Neural crest cell (in vitro differentiated cells): ENCODE data around the gene FDX2. TPM values are rescaled to one million over a fixed set of nuclear protein-coding genes. Genes with fewer than 3 reads are reported as not detected.

ENCODE experiments used
- DNase-seq: peaks from one replicate; pipeline ENCODE4 v3.0.0; 2021; ENCODE audit warnings: low read depth, mixed read lengths, low spot score
- H3K27ac Mint-ChIP-seq: one replicate; pipeline ENCODE4 v1.8.0; 2021; ENCODE audit warnings: mild to moderate bottlenecking, mixed read lengths; ENCODE audit not compliant: unreplicated experiment
- H3K27me3 Mint-ChIP-seq: 2 replicates; pipeline ENCODE4 v1.8.0; 2021; ENCODE audit warnings: low read depth, mild to moderate bottlenecking, mixed read lengths
- H3K36me3 Mint-ChIP-seq: 2 replicates; pipeline ENCODE4 v1.8.0; 2021; ENCODE audit warnings: low read depth, mild to moderate bottlenecking, mixed read lengths
- H3K4me1 Mint-ChIP-seq: 2 replicates; pipeline ENCODE4 v1.8.0; 2021; ENCODE audit warnings: mixed read lengths
- H3K4me3 Mint-ChIP-seq: one replicate; pipeline ENCODE4 v1.8.0; 2021; ENCODE audit warnings: mild to moderate bottlenecking, mixed read lengths
- H3K9me3 Mint-ChIP-seq: 2 replicates; pipeline ENCODE4 v1.8.0; 2021; ENCODE audit warnings: mixed read lengths
- total RNA-seq: library from RNA; stranded (reverse); gene quantifications from 2 replicates; pipeline ENCODE4 v1.2.1, GENCODE V29; 2021
- TF ChIP-seq, protein P1 (sequence below): fragments of 200-600 bp; sonication (generic); conservative IDR thresholded peaks from 2 replicates; pipeline ENCODE4 v1.5.0; 2021; ENCODE audit warnings: antibody characterized with exemption, mild to moderate bottlenecking

Gene FDX2
- total RNA-seq, 1 donor from 2014 or later = 22.5 TPM

DNA sequence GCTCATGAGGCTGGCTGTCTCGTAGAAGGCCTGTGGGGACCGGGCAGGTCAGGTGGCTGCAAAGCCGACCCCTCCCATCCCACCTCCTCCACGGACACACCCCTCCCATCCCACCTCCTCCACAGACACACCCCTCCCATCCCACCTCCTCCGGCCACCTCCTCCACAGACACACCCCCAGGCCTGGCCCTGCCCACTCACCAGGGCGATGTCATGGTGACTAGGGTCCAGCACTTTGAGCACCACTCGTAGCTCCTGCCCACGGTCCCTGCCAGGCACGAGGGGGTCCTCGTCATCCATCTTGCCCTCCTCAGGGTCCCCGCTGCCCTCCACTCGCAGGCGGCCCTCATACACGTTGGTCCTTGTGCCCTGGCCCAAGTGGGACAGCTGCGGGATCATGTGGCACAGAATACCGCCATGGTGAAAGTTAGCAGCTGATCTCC is 45.8 kb upstream of the FDX2 start:
- TF ChIP-seq, protein P1, sequence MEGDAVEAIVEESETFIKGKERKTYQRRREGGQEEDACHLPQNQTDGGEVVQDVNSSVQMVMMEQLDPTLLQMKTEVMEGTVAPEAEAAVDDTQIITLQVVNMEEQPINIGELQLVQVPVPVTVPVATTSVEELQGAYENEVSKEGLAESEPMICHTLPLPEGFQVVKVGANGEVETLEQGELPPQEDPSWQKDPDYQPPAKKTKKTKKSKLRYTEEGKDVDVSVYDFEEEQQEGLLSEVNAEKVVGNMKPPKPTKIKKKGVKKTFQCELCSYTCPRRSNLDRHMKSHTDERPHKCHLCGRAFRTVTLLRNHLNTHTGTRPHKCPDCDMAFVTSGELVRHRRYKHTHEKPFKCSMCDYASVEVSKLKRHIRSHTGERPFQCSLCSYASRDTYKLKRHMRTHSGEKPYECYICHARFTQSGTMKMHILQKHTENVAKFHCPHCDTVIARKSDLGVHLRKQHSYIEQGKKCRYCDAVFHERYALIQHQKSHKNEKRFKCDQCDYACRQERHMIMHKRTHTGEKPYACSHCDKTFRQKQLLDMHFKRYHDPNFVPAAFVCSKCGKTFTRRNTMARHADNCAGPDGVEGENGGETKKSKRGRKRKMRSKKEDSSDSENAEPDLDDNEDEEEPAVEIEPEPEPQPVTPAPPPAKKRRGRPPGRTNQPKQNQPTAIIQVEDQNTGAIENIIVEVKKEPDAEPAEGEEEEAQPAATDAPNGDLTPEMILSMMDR = no peak
- H3K36me3 Mint-ChIP-seq = peaks cover 6% of the 10 kb centered on the region
- no peak for DNase-seq
- no peaks in the 10 kb centered on the region for H3K4me1 Mint-ChIP-seq
- H3K9me3 Mint-ChIP-seq = no peaks in the 10 kb centered on the region
- no peaks in the 10 kb centered on the region for H3K27me3 Mint-ChIP-seq
- no peak overlapping the region for H3K4me3 Mint-ChIP-seq
- no peak overlapping the region for H3K27ac Mint-ChIP-seq

DNA sequence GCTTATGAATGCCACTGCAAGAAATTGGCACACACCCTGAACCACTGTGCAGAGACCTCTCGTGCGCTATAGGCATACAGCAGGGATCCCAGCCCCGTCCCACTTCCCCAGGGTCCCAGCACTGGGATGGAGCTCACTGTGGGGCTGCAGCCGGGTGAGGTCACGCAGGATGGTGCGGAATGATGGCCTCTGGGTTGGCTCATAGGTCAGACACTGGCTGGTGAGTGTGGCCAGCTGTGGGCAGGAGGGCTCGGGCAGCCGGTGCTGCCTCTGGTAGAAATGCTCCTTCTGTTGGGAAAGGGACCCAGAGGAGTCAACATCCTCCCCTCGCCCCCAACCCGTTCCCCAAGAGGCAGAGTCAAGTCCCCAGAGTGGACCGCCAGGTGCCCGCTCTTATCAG is 40.6 kb upstream of the FDX2 start:
- H3K27ac Mint-ChIP-seq = no peak overlapping the region
- H3K9me3 Mint-ChIP-seq = no peaks in the 10 kb centered on the region
- TF ChIP-seq, protein P1 = no peak
- no peak for DNase-seq
- H3K36me3 Mint-ChIP-seq = peaks cover 13% of the 10 kb centered on the region
- peaks cover 16% of the 10 kb centered on the region for H3K4me1 Mint-ChIP-seq
- H3K27me3 Mint-ChIP-seq = no peaks in the 10 kb centered on the region
- no peak overlapping the region for H3K4me3 Mint-ChIP-seq

DNA sequence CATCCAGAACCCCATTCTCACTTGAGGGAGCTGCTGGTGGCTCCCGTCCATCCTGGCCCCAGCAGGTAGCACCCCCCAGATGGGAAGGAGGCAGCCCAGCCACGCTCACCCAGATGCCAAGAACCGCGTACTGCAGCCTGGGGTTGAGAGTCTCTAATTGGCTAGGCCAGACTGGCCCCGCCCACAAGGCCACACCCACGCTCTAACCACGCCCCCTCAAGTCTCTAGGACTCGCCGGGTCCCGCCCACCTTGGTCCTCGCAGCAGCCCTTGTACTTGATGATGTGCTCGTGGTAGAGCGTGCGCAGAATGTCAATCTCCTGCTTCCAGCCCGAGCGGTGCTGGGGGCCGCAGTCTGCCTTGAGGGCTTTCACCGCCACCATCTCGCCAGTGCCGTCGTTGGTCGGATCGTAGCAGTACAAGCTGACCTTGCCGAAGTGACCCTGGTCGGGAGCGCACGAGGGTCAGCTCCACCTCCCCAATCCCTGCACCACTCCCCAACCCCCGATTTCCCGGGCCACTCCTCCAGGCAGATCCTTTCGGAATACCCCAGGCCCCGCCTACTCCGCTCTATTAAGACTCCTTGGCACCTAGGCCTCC is 38.1 kb upstream of the FDX2 start:
- H3K4me3 Mint-ChIP-seq = no peak overlapping the region
- no peak overlapping the region for H3K27ac Mint-ChIP-seq
- peaks cover 16% of the 10 kb centered on the region for H3K4me1 Mint-ChIP-seq

DNA sequence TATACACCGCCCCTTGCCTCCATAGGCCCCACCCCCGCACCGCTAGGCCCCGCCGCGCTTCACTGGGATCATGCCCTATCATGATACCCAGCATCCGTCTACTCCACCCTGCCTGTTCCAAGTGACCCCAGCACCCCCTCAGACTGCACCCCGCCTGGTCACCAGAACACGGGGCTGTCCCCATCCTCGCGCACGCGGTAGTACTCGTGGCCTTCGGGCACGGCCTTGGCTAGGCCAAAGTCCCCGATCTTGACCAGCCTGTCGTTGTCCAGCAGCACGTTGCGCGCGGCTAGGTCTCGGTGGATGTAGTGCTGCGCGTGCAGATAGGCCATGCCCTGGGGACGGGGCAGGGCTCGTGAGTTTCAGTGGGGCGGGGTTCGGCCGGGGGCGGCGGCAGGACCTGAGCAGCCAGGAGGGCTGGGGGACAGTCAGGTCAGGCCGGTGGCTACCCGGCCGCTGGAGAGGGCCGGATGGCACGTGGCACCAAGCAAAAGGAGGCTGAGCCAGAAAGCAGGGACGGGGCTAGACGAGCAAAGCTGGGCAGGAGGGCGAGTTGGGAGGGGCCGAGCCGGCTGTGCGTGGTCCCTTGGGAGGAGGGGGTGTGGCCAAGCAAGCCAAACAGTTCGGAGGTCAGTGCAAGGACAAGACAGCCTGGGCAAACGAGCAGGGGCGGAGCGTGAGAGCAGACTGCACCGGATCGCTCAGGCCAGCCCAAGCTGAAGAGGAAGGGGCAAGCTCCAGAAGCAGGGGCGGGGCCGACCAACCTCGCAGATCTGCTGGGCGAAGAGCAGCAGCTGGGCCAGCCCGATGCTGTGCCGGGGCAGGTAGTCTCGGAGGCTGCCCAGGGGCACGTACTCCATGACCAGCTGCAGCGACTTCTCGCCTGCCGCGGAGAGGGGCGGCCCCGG is 37.2 kb upstream of the FDX2 start:
- peak overlapping the region; percentile 19 for H3K27ac Mint-ChIP-seq
- peak overlapping the region; percentile 49 for H3K4me3 Mint-ChIP-seq
- H3K4me1 Mint-ChIP-seq = peaks cover 16% of the 10 kb centered on the region

More for the DNA sequence above, 38.1 kb upstream of the FDX2 start:
- TF ChIP-seq, protein P1 = no peak
- DNase-seq = peak; percentile 68
- Mint-ChIP-seq H3K9me3 (no peaks in the 10 kb centered on the region), H3K36me3 (peaks cover 13% of the 10 kb centered on the region), H3K27me3 (no peaks in the 10 kb centered on the region)

DNA sequence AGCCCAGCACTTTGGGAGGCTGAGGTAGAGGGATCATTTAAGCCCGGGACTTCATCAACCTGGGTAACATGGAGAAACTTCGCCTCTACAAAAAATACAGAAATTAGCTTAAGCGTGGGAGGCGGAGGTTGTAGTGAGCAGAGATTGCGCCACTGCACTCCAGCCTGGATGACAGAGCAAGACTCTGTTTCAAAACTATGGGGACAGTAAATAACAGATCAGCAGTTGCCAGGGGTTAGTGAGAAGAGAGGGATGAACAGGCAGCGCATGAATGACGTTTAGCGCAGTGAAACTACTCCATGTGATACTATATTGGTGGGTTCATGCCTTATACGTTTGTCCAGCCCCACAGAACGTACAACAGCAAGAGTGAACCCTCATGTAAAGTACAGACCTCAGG is 30.7 kb upstream of the FDX2 start:
- H3K4me3 Mint-ChIP-seq = no peak overlapping the region
- TF ChIP-seq, protein P1 = no peak
- H3K36me3 Mint-ChIP-seq = no peaks in the 10 kb centered on the region

More for the DNA sequence above, 37.2 kb upstream of the FDX2 start:
- H3K36me3 Mint-ChIP-seq = peaks cover 13% of the 10 kb centered on the region
- peak; percentile 59 for DNase-seq
- H3K27me3 Mint-ChIP-seq = no peaks in the 10 kb centered on the region
- no peaks in the 10 kb centered on the region for H3K9me3 Mint-ChIP-seq
- TF ChIP-seq, protein P1 = no peak

More for the DNA sequence above, 30.7 kb upstream of the FDX2 start:
- Mint-ChIP-seq H3K4me1 (no peaks in the 10 kb centered on the region), H3K9me3 (no peaks in the 10 kb centered on the region), H3K27ac (no peak overlapping the region), H3K27me3 (no peaks in the 10 kb centered on the region)
- DNase-seq = no peak
